ENCODE measurements around the gene PODXL. TPM values are rescaled to one million over a fixed set of nuclear protein-coding genes. Genes with fewer than 3 reads are reported as not detected.

Gene PODXL
- total RNA-seq, 4 donors from 2014 or later, result 24.5 to 40.3 (median 31.3) TPM

GRCh38 chr7:131583430-131583829, 27.0 kb upstream of the PODXL start:
- intact Hi-C loops (cut with DNase I), result no loop called here
- TF ChIP-seq POLR2A (IDR thresholded peaks at IDR 0.05; ENCODE audit: low read depth) (no peak), EP300 (IDR thresholded peaks at IDR 0.05) (no peak), POLR2AphosphoS5 (IDR thresholded peaks at IDR 0.05) (no peak)
- TF ChIP-seq, protein P1, sequence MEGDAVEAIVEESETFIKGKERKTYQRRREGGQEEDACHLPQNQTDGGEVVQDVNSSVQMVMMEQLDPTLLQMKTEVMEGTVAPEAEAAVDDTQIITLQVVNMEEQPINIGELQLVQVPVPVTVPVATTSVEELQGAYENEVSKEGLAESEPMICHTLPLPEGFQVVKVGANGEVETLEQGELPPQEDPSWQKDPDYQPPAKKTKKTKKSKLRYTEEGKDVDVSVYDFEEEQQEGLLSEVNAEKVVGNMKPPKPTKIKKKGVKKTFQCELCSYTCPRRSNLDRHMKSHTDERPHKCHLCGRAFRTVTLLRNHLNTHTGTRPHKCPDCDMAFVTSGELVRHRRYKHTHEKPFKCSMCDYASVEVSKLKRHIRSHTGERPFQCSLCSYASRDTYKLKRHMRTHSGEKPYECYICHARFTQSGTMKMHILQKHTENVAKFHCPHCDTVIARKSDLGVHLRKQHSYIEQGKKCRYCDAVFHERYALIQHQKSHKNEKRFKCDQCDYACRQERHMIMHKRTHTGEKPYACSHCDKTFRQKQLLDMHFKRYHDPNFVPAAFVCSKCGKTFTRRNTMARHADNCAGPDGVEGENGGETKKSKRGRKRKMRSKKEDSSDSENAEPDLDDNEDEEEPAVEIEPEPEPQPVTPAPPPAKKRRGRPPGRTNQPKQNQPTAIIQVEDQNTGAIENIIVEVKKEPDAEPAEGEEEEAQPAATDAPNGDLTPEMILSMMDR (IDR thresholded peaks at IDR 0.05), result no peak
- 91% methylated on average over 9 of the region's 9 CpGs for WGBS

DNA sequence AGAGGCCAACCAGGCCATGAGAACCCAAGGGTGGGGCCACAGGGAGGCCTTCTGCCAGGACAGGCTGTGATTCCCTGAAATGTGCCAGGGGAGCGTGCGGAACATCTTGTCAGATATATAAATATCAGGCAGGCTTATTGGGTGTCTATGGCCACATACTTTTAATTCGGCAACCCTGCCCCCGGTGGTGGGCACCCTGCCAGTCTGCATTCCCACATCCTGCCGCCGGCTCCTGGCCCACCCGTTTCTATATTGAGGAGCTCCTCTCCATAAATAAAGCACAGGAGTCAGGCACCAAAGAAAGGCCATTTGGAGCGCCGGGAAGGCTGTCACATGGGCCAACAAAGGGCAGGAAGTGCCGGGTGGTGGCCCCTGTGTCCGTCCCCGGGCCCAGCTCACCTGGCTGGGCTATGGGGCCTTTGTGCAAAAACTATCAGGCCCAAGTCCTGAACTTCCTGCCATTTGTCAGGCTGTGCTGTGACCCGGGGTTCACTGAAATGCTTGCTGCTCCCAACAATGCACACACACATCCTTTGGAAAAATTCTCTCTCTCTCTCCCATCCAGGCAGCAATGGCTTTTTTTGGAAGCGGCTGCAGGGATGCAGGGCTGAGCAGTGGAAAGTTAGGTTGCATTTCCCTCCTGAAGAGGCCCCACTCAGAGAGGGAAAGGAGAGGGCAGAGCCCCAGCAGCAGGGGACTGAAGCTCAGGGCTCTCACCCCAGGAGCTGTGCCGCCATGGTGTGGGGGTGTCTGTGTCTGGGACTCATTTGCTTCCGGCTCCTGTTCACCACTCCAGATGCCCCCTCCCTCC, 25.0 kb upstream of the PODXL start:
- Histone ChIP-seq H3K27me3 (no peaks in the 10 kb centered on the region), H3K9me3 (no peaks in the 10 kb centered on the region), H3K4me3 (no peak overlapping the region), H3K27ac (replicated peaks in 1 of 4) (peak overlapping the region; percentile 2 to 66 (median 47)), H3K36me3 (no peaks in the 10 kb centered on the region), H3K4me1 (peaks cover 14 to 17% (median 16%) of the 10 kb centered on the region in 4 donors)
- intact Hi-C loops (cut with DNase I), result no loop called here
- no peak for DNase-seq (ENCODE audit: extremely low spot score)
- 33% methylated on average over 13 of the region's 16 CpGs for WGBS
- TF ChIP-seq POLR2AphosphoS5 (IDR thresholded peaks at IDR 0.05) (peak in 1 of 2 donors; percentile 57), POLR2A (IDR thresholded peaks at IDR 0.05; ENCODE audit: low read depth) (no peak)

More at GRCh38 chr7:131583430-131583829, 27.0 kb upstream of the PODXL start:
- H3K4me3 ChIP-seq, result no peak overlapping the region
- H3K36me3 ChIP-seq, result no peaks in the 10 kb centered on the region
- H3K27me3 ChIP-seq, result no peaks in the 10 kb centered on the region
- peaks cover 14 to 23% (median 16%) of the 10 kb centered on the region in 4 donors for H3K4me1 ChIP-seq
- no peak for DNase-seq (ENCODE audit: extremely low spot score)
- H3K9me3 ChIP-seq, result no peaks in the 10 kb centered on the region
- H3K27ac ChIP-seq (replicated peaks in 1 of 4), result no peak overlapping the region

GRCh38 chr7:131578602-131579001, 22.2 kb upstream of the PODXL start:
- Histone ChIP-seq H3K27me3 (no peaks in the 10 kb centered on the region), H3K9me3 (no peaks in the 10 kb centered on the region), H3K4me3 (no peak overlapping the region), H3K4me1 (peaks cover 14 to 16% (median 16%) of the 10 kb centered on the region in 4 donors), H3K36me3 (no peaks in the 10 kb centered on the region), H3K27ac (replicated peaks in 1 of 4) (no peak overlapping the region)
- TF ChIP-seq EP300 (IDR thresholded peaks at IDR 0.05) (no peak), POLR2A (IDR thresholded peaks at IDR 0.05; ENCODE audit: low read depth) (no peak), POLR2AphosphoS5 (IDR thresholded peaks at IDR 0.05) (no peak)
- TF ChIP-seq, protein P1 (IDR thresholded peaks at IDR 0.05), result no peak
- intact Hi-C loops (cut with DNase I), result no loop called here
- DNase-seq (ENCODE audit: extremely low spot score), result no peak
- 43% methylated on average over 3 of the region's 3 CpGs for WGBS

DNA sequence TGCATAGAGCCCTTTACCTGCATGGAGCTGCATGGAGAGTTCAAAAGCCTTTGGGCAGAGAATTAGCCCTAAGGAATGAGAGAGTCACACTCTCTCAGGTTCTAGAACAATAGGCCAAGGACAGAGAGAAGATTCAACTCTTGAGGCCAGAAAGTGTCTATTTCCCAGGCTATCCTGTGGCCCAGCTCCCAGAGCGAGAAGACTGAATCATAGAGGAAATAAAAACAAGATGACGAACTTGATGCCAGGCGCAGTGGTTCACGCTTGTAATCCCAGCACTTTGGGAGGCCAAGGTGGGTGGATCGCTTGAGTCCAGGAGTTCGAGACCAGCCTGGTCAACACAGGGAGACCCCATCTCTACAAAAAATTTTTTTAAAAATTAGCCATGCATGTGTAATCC, 18.3 kb upstream of the PODXL start:
- DNase-seq (ENCODE audit: extremely low spot score), result no peak
- TF ChIP-seq EP300 (IDR thresholded peaks at IDR 0.05) (no peak), POLR2AphosphoS5 (IDR thresholded peaks at IDR 0.05) (no peak), POLR2A (IDR thresholded peaks at IDR 0.05; ENCODE audit: low read depth) (no peak)
- TF ChIP-seq, protein P1 (IDR thresholded peaks at IDR 0.05), result no peak

GRCh38 chr7:131570401-131570800, 14.0 kb upstream of the PODXL start:
- Histone ChIP-seq H3K9me3 (no peaks in the 10 kb centered on the region), H3K4me3 (no peak overlapping the region), H3K4me1 (no peaks in the 10 kb centered on the region), H3K36me3 (no peaks in the 10 kb centered on the region), H3K27me3 (no peaks in the 10 kb centered on the region), H3K27ac (replicated peaks in 1 of 4) (no peak overlapping the region)
- no peak for DNase-seq (ENCODE audit: extremely low spot score)
- TF ChIP-seq EP300 (IDR thresholded peaks at IDR 0.05), result no peak
- no peak for TF ChIP-seq POLR2AphosphoS5 (IDR thresholded peaks at IDR 0.05)
- TF ChIP-seq POLR2A (IDR thresholded peaks at IDR 0.05; ENCODE audit: low read depth), result no peak
- TF ChIP-seq, protein P1 (IDR thresholded peaks at IDR 0.05), result no peak
- WGBS, result 90% methylated on average over 5 of the region's 5 CpGs
- intact Hi-C loops (cut with DNase I), result no loop called here

More for the DNA sequence above, 18.3 kb upstream of the PODXL start:
- Histone ChIP-seq H3K27ac (replicated peaks in 1 of 4) (no peak overlapping the region), H3K4me1 (no peaks in the 10 kb centered on the region), H3K4me3 (no peak overlapping the region), H3K27me3 (no peaks in the 10 kb centered on the region), H3K9me3 (no peaks in the 10 kb centered on the region), H3K36me3 (no peaks in the 10 kb centered on the region)
- intact Hi-C loops (cut with DNase I), result no loop called here
- WGBS, result 93% methylated on average over 6 of the region's 6 CpGs

Data from esophagus muscularis mucosa (tissue), 4 donors.